Measurements from ENCODE around the gene DPYD.

DNA sequence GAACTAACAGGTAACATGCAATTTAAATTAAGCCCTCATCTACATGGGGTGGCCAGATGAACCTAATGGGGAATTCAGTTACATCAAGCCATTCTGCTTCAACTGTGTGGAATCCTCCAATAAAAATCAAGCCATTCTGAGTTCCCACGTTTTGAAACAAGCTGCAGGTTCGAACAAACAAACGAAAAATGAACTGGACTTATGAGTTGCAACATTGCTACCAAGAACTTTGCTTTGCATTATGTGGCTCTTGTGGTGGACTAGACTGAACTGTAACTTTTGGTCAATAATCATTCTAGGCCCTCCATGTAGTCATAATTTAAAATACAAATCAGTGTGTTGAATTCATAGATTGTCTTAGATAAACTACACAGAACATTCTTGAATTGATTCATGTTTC, 682.0 kb downstream of the DPYD start:
- TF ChIP-seq, protein P1, sequence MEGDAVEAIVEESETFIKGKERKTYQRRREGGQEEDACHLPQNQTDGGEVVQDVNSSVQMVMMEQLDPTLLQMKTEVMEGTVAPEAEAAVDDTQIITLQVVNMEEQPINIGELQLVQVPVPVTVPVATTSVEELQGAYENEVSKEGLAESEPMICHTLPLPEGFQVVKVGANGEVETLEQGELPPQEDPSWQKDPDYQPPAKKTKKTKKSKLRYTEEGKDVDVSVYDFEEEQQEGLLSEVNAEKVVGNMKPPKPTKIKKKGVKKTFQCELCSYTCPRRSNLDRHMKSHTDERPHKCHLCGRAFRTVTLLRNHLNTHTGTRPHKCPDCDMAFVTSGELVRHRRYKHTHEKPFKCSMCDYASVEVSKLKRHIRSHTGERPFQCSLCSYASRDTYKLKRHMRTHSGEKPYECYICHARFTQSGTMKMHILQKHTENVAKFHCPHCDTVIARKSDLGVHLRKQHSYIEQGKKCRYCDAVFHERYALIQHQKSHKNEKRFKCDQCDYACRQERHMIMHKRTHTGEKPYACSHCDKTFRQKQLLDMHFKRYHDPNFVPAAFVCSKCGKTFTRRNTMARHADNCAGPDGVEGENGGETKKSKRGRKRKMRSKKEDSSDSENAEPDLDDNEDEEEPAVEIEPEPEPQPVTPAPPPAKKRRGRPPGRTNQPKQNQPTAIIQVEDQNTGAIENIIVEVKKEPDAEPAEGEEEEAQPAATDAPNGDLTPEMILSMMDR (IDR thresholded peaks at IDR 0.05): no peak
- no peak for TF ChIP-seq POLR2A (IDR thresholded peaks at IDR 0.05)

Measured in tibial nerve (tissue), 3 donors.